ENCODE measurements around the gene SLC24A4.
"Not testable (repeated sequence)": the region's sequence is repeated elsewhere in the genome, so short reads cannot be mapped to it uniquely, and the experiment has no call there.

SLC24A4 gene

DNA sequence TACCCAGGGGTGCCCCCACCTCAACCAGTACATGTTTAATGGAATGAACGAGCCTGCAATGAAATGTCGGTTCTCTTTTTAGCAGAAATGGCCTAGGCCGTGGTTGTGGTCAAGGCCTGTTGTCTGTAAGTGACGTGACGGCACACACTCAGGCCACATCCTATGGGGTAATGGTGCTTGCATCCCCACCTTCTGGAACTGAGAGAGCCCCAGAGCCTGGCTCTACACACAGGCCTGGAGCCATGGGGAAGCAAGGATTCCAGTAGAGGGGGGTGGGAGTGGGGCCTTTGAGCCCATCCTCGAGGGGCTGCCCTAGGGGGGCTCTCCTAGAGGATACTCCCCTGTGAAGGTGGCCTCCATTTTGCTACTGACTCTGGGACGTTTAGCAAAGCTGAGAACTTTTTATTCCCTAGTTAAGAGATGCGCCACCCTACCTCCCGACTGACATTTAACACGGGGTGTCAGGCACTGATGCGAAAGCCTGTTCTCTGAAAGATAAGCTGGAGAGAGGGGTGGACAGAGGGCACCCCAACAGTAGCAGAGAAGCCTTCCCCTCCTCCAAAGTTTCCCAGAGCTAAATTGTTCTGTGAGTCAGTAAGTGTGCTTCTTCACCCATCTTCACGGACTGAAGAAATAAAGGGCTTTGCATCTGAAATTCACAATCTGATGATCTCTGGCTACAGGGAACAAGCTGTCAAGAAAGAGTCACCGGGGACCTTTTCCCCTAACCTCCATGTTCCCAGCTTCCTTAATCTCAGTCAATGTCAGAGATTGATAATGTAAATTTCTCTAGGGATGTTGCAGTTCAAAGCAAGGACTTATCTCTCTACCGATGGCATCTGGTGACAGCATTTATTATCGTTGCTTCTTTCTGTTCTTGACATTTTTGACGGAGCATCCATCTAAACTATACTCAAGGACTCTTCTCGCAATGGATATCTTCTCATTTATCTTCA is 197.4 kb downstream of the SLC24A4 start:
- no peak for DNase-seq (ENCODE audit: low read depth, low spot score)

- no peak for DNase-seq (ENCODE audit: low read depth, low spot score)
These were observed 198.1 kb downstream of the SLC24A4 start for GRCh38 chr14:92521058-92521415.

- DNase-seq (ENCODE audit: low read depth, low spot score), result no peak
These were observed 200.8 kb downstream of the SLC24A4 start for GRCh38 chr14:92523752-92524151.

DNA sequence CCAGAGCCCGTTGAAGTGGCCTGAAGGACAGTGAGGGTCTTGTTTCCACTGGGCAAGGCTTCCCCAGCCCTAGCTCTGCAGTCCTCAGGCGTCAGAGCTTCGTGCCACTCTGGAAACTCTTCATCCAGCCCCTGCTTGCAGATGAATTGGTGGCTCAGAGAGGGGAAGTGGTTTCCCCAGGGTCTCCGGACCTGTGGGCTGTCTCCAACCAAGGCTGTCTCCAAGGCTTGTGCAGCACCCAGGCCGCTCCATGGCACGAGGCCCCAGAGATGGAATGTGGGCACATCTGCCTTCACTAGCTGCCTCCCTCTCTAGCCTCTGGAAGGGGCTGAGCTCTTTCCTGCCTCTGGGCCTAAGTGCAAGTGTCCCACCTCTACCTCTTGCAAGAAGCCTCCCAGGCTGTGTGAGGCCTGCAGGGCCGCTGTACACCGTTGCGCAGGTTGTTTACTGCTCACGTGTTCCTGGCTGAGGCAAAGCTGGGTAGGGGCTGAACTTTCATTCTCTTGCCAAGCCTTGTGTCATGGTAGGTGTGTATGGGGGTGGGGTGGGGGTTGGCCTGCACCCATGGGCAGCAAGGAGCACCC is 201.7 kb downstream of the SLC24A4 start:
- DNase-seq (ENCODE audit: low read depth, low spot score), result no peak

DNA sequence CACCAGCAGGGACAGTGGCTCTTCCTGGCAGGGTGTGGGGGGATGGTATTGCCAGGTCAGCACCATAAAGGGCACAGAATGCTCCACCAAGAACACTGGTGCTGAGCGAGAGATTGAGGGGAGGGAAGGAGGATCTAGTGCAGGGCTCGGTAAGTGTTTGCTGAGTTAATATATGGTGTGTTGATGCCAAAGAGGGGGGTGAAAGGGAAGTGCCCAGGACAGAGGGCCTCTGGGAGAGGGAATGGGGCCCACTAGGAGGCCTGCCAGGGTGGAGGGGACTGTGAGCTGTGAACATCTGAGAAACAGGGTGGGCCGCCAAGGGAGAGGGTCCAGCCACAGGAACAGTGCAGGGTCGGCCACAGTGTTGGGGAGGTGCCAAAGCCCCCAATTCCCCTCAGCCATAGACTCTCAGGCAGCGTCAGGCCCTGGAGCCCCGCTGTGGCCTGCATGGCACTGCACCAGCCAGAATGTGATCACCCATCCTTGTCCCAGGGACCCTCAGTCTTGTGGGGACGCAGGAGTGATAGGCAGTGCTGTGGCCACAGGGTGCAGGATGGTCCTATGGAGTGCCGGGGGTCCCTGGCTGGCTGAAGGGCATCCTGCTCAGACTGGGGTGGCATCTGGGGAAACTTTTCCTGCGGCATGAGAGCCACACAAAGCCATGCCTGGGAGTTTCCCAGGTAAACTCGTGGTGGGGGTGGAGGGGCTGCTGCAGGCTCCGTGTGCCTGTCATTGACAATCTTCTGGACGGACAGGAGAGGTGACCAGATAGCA is 202.5 kb downstream of the SLC24A4 start:
- no peak for DNase-seq (ENCODE audit: low read depth, low spot score)

GRCh38 chr14:92527721-92528120 is 204.8 kb downstream of the SLC24A4 start:
- DNase-seq (ENCODE audit: low read depth, low spot score), result no peak

DNA sequence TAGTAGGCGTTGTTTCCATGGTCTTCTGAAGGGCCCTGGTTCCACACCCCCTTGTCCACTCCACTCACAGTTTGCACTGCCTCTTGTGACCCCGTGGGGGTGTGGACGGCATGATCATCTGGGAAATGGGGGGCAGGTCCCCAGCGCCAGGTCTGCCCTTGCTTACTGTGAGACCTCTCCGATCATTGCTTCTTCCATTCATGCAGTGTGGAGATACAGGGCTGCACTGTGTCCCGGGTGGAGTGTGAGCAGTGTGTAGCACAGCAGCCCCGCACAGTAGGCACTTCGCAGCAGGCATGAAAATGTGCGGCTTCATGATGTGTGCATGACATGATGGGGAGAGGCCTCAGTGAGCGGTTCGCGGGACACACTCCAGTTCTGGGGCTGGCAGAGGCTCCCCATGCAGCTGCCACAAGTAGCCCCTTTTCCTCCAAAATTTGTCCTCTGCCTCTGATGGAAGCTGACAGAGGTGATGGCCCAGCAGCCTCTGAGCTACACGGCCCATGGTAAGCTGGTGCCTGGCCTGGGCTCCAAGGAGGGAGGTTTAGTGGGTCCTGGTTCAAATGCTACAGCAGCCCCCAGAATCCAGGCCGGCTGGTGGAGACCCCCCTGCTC is 205.6 kb downstream of the SLC24A4 start:
- no peak for DNase-seq (ENCODE audit: low read depth, low spot score)

GRCh38 chr14:92529903-92530302 is 206.9 kb downstream of the SLC24A4 start:
- no peak for DNase-seq (ENCODE audit: low read depth, low spot score)

DNA sequence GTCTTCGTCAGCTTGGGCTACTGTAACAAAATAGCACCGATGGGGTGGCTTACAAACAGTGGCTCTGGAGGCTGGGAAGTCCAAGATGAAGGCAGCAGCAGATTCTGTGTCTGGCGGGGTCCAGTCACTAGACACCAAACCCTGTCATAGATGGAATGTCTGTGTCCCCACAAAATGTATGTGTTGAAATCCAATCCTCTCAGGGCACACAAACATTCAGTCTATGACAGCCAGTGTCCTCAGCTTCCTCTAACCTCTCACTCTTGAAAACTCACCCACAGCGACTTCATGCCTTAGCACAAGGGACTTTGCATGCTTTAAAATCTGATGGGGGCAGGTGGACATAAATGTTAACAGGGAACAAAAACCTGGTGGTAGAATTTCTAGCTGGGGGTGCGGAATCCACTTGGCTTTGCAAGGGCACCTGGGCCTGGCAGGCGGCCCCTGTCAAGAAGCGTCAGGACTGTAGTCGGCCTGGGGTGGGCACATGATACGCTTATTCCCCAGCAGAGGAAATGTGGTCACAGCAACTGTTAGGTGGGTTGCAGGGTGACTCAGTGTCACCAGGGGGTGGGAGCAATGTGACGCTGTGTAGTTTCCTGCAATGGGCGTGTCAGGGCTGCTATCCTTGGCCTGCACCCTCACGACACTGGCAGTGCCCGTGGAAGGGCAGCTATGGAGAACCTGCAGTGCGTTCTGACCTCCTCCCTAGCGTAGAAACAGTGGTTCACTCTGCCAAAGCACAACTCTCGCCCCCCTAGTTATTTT is 208.3 kb downstream of the SLC24A4 start:
- DNase-seq (ENCODE audit: low read depth, low spot score), result no peak

DNA sequence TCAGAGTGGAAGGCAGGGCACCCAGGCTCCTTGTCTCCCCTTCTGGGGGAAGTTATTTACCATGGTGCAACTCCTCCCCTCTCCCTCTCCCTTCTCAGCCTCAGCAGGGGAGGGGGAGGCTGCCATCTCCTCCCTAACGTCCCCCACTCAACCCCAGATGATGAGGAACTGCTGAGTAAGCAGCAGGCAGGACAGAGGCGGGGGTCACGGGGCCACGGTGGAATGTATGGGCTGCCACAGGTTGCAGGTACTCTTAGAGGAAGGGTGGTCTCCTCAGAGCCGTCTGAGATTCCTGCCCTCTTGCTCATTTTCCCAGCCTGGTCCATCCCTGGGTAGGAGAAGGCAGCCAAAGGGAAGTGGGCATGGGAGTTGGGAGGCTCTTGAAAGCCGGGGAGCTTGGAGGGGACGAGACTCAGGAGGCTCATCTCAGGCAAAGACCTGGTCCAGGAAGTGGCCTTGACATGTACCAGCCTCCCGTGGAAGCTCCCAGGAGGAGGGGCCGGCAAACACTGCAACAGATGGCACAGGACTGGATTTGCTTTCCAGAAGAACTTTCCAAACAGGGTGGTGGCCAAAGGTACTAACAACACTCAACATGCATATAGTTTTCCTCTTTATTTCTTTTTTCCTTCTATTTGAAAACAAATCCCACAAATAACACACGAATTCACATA is 209.7 kb downstream of the SLC24A4 start:
- DNase-seq (ENCODE audit: low read depth, low spot score), result no peak

DNA sequence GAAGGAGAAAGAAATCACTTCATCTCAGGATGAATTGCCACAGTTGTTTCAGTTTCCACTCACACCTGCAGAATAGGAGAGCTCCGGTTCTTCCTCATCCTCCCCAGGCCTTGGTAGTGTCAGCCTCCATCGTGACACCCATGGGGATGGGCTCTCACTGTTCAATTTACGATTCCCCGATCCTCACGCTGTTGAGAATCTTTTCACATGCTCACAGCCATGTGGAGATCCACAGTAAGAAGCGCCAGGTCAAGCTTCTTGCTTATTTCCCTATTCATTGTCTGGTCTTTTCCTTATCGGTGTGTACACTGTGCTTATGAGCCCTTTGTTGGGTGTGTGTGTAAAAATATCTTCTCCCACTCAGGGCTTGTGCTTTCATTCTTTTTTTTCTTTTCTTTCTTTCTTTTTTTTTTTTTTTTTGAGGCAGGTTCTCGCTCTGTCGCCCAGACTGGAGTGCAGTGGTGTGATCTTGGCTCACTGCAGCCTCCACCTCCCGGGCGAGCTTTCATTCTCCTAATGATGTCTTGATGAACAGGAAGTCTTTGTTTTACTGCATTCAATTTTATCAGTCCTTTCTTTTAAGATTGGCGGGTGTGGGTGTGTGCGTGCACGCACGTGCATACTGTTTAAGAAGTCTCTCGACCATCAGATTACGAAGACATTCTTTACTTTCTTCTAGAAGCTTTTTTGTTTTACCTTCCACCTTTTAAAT is 212.1 kb downstream of the SLC24A4 start:
- no peak for DNase-seq (ENCODE audit: low read depth, low spot score)

GRCh38 chr14:92536231-92536630 is 213.3 kb downstream of the SLC24A4 start:
- DNase-seq (ENCODE audit: low read depth, low spot score), result not testable (repeated sequence)

GRCh38 chr14:92538412-92538985 is 215.5 kb downstream of the SLC24A4 start:
- no peak for DNase-seq (ENCODE audit: low read depth, low spot score)

- DNase-seq (ENCODE audit: low read depth, low spot score), result no peak
These were observed 216.5 kb downstream of the SLC24A4 start for GRCh38 chr14:92539419-92539818.

GRCh38 chr14:92539875-92540274 is 216.9 kb downstream of the SLC24A4 start:
- DNase-seq (ENCODE audit: low read depth, low spot score), result no peak

DNA sequence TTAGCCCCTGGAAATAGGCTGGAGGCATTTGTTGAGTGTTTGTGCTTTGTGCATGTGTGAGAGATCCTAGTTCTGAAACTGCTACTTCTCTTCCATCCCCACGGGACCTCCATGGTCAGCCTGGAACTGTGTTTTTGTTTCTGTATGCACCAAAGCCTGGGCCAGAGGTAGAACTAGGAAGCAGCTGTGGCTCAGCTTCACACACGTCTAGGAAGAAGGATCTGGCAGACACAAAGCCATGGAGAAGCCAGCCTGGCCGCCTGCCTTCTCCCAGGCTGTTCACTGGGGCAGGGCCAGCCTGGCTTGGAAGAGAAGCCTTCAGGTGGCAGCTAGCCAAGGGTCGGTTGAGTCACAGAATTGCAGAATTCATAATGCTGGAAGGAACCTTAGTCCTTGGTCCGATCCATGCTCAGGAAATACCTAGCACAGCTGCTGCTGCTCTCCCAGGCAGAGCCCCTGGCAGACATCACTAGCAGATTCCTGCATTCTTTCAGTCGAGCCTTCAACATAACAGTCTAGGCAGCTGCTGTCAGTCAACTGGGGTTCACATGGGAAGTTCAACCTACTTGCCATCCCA is 217.6 kb downstream of the SLC24A4 start:
- no peak for DNase-seq (ENCODE audit: low read depth, low spot score)

DNA sequence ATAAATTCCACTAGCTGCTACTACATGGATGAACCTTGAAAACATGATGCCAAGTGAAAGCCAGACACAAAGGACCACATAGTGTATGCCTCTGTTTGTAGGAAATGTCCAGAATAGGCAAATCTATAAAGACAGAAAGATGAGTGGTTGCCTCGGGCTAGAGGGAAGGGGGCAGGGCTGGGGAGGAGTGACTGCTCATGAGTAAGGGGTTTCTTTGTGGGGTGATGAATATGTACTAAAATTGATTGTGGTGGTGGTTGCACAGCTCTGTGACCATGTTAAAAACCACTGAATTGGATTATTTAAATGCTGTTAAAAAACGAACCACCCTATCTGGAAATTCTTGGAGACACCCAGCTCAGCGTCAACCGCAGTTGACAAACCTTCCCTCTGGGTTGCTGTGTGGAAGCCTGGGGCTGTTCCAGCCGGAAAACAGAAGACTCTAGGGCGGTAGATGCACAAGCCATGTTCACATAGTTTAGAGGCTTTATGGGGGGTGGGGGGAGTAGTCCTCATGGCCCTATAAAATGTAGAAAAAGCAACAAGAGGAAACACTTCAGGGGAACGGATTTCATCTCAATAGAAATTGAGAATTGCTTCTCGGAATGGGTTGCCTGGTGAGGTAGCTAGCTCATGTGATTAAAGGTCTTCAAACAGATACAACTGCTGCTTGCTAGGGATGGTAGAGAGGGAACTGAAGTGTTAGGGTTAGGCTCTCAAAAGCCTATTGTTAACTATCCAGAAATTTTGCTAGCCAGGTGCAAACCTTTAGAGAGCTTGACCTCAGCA is 220.0 kb downstream of the SLC24A4 start:
- DNase-seq (ENCODE audit: low read depth, low spot score), result no peak

GRCh38 chr14:92544051-92544720 is 221.2 kb downstream of the SLC24A4 start:
- DNase-seq (ENCODE audit: low read depth, low spot score), result no peak
